22Rv1 (cell line): ENCODE results near the gene SLX4.

Experiments
- H3K27ac ChIP-seq: fragments of 450-650 bp; 2 replicates; pipeline ENCODE4 v1.5.1; 2017
- ZFX ChIP-seq: fragments of 450-650 bp; IDR thresholded peaks from 2 replicates; pipeline ENCODE4 v1.6.1; 2017; ENCODE audit warnings: antibody characterized with exemption, borderline replicate concordance
- TF ChIP-seq, protein P1 (sequence below): fragments of 450-650 bp; IDR thresholded peaks from 2 replicates; pipeline ENCODE4 v1.5.1; 2017; ENCODE audit warnings: mild to moderate bottlenecking

SLX4 gene

DNA sequence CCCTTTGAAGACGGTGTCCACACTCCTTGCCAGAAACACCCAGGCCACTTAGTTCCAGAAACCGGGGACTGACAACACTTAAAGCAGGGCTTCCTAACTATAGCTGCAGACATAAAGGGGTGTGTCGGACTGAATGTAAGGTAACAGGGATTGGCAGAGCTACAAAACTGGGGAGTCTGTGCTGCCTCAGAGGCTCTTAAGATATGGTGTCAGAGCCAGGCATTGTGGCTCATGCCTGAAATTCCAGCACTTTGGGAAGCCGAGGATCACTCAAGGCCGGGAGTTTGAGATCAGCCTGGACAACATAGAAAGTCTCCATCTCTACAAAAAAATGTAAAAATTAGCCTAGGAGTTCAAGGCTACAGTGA, 20.0 kb downstream of the SLX4 start:
- no peak for TF ChIP-seq ZFX
- TF ChIP-seq, protein P1, sequence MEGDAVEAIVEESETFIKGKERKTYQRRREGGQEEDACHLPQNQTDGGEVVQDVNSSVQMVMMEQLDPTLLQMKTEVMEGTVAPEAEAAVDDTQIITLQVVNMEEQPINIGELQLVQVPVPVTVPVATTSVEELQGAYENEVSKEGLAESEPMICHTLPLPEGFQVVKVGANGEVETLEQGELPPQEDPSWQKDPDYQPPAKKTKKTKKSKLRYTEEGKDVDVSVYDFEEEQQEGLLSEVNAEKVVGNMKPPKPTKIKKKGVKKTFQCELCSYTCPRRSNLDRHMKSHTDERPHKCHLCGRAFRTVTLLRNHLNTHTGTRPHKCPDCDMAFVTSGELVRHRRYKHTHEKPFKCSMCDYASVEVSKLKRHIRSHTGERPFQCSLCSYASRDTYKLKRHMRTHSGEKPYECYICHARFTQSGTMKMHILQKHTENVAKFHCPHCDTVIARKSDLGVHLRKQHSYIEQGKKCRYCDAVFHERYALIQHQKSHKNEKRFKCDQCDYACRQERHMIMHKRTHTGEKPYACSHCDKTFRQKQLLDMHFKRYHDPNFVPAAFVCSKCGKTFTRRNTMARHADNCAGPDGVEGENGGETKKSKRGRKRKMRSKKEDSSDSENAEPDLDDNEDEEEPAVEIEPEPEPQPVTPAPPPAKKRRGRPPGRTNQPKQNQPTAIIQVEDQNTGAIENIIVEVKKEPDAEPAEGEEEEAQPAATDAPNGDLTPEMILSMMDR, result no peak

DNA sequence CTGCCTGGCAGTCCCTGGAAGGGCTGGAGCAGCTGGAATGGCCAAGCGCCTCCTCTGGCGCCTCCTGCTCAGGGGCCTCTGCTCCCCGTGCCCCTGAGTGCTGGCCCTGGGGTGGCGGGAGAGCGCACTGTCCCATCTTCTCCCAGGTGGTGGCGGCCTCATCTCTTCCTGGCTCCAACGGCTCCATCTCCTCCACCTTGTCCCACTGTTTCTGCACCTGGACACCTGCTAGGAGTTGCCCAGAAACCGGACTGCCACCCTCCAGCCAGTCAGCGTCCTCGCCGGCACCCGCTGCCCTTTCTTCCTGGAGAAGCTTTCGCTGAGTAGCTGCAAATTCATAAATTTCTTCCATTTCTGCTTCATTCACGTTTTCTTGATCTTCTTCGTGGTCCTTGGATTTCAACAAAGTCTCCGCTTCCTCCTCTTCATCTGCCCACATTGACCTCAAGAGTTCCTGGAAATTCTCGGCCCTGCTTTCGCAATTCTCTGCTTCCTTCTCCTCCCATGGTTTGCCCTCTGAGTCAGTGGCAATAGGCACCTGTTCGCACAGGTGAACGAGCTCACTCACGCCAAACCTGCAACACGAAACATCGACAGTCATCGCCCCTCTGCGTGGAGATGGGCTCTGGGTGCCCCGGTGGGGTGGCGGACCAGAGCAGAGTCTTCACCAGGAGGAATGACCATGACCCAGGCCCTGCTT, 20.5 kb downstream of the SLX4 start:
- TF ChIP-seq ZFX, result no peak
- TF ChIP-seq, protein P1, result no peak
- H3K27ac ChIP-seq, result no peak overlapping the region

More for the DNA sequence above, 20.0 kb downstream of the SLX4 start:
- no peak overlapping the region for H3K27ac ChIP-seq

DNA sequence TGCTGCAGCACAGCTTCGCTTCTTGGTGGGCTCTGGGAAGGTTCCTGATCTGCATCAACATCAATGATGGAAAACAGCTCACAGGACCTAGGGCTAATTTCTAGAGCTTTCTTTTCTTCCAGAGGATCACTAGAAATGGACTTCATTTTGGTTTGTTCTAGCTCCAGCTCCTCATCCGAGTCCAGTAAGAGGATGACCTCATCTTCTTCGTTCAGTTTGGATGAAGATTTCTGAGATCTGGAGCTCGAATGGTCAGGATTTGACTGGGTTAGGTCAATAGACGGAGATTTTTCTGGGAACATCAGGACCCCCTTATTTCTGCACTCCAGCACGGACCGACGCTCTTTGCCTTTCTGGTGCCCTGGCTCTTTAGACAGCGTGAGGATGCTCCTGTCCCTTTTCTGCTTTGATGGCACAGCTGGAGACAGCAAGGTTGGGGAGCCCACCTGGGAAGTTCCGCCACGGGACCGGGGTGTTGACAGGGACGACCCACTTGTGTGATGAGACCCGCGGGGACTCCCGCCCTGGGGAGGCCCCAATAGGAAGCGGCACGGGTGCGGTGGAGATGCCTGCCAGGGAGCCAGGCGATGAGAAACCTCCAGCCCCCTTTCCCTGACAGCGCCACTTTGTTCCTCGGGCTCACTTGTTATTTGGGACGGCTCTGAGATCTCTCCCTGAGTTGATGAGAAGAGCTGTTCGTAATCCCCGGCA, 21.3 kb downstream of the SLX4 start:
- H3K27ac ChIP-seq, result no peak overlapping the region
- TF ChIP-seq ZFX, result no peak
- TF ChIP-seq, protein P1, result no peak

DNA sequence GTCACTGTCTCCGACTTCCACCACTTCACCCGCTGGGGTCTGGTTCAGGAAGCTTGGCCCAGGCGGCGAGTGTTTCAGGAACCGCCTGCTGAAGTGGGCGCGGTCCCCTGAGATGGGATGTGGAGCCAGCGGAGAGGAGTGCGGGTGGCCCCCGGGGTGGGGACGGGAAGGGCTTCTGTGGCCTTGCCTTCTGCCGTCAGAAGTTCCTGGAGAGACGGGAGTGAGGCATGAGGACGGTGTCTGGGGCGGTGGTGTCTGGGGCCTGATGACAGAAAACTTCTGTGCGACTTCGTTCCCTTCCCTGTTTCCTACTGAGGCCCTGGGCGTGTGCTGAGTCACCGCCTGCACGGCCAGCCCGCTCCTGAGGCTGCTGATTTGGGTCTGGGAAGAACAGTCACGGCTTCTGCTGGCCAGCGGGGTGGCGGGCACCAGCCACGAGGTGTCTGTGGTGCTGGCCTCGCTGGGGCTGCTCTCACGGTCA, 21.9 kb downstream of the SLX4 start:
- H3K27ac ChIP-seq, result no peak overlapping the region
- no peak for TF ChIP-seq ZFX
- TF ChIP-seq, protein P1, result no peak

DNA sequence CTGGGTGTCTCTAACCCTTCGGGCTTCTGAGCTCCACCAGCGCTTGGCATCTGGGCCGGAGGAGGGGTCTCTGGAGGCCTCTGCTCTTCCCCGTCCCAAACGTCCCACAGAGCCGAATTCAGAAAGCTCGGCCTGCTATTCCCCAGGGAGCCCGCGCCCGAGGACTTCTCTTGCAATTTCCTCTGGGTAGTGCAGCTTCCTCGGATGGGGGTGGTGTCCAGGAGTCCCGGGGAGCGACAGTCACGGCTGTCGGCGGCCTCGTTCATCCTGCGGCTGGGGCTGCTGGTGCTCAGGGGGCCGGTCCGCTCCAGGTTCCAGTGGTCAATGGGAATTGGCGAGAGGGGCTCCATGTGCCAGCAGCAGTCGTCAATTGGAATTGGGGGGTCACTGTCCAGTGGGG, 22.4 kb downstream of the SLX4 start:
- TF ChIP-seq, protein P1, result no peak
- no peak for TF ChIP-seq ZFX
- no peak overlapping the region for H3K27ac ChIP-seq

DNA sequence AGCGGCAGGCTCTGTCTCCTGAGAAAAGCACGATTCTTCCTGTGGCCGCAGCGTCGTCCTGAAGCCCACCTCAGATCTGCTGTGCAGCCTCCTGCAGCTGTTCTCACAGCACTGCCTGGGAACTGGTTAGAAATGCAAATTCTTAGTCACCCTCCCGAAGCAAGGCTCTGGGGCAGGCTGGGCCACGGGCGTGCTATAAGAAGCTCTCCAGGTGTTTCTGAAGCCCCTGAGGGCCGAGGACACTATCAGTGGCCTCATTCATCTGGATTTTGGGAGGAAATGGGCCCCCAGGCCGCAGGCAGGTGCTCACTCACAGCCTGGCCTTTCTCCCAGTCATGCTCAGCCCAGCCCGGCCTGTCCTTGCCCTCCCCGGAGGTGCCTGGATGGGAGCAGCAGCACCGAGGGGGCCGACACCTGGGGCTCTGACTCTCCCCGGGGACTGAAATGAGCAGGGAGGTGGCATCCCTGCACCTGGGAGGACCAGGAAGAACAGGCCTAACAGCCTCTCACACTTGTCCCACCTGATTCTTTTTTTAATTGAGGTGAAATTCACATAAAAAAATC, 23.8 kb downstream of the SLX4 start:
- TF ChIP-seq, protein P1, result no peak
- TF ChIP-seq ZFX, result no peak
- H3K27ac ChIP-seq, result no peak overlapping the region

DNA sequence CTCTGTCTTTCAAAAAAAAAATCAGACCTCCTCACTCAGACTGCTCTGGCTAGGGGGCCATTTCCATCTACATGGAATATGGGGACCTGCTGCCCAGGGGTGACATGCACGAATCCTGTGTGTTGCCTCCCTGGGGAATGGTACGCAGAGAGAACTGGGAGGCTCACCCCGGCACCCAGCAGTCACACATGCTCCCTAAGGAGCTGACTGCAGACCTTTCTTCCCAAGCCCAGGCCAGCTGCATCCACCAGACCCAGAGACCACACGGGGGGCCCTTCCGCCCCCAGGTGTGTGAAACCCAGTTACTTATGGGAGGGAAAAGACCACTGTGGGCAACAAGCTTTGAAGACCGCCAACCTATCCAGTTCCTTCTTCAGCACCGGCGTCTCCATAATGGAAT, 27.0 kb downstream of the SLX4 start:
- H3K27ac ChIP-seq, result no peak overlapping the region
- TF ChIP-seq, protein P1, result no peak
- no peak for TF ChIP-seq ZFX
